HepG2 (cell line): ENCODE measurements around the gene RRAD. TPM values are rescaled to one million over a fixed set of nuclear protein-coding genes. Genes with fewer than 3 reads are reported as not detected.

ENCODE experiments used
- FOXP1 ChIP-seq, 2 experiments: fragments of 450-650 bp in 1 of 2; IDR thresholded peaks; 2 replicates each; pipeline ENCODE4 v1.6.1; 2017 to 2018; ENCODE audit warnings: antibody characterized with exemption in 1 of 2
- HNF1B ChIP-seq: sonication (generic); formaldehyde crosslinking; IDR thresholded peaks from 2 replicates; pipeline ENCODE4 v1.5.1; 2020; ENCODE audit warnings: mild to moderate bottlenecking, moderate library complexity, missing genetic modification reagents
- KAT8 ChIP-seq: IDR thresholded peaks from 2 replicates; pipeline ENCODE4 v1.6.1; 2016; ENCODE audit warnings: missing genetic modification reagents, missing compliant biosample characterization
- KDM5B ChIP-seq: sonication (generic); formaldehyde crosslinking; IDR thresholded peaks from 2 replicates; pipeline ENCODE4 v1.4.0; 2020; ENCODE audit warnings: missing genetic modification reagents, mild to moderate bottlenecking, borderline replicate concordance
- NFATC3 ChIP-seq: sonication (generic); formaldehyde crosslinking; IDR thresholded peaks from 2 replicates; pipeline ENCODE4 v1.5.1; 2020; ENCODE audit warnings: mild to moderate bottlenecking, missing genetic modification reagents
- RNF219 ChIP-seq: sonication (generic); formaldehyde crosslinking; IDR thresholded peaks from 2 replicates; pipeline ENCODE4 v1.5.0; 2020; ENCODE audit warnings: mild to moderate bottlenecking, missing genetic modification reagents
- SNAI1 ChIP-seq: sonication (generic); formaldehyde crosslinking; IDR thresholded peaks from 2 replicates; pipeline ENCODE4 v1.5.0; 2020; ENCODE audit warnings: mild to moderate bottlenecking, missing genetic modification reagents, borderline replicate concordance
- SRSF1 ChIP-seq: fragments of 200-400 bp; formaldehyde crosslinking; optimal IDR thresholded peaks from 2 replicates; pipeline ENCODE3; 2017; ENCODE audit warnings: mild to moderate bottlenecking, low read depth, low read length, moderate library complexity
- ZKSCAN5 ChIP-seq: sonication (generic); formaldehyde crosslinking; IDR thresholded peaks from 2 replicates; pipeline ENCODE4 v1.5.1; 2020; ENCODE audit warnings: mild to moderate bottlenecking, missing genetic modification reagents
- ZNF234 ChIP-seq: sonication (generic); formaldehyde crosslinking; conservative IDR thresholded peaks from 2 replicates; pipeline ENCODE4 v1.5.1; 2020; ENCODE audit warnings: mild to moderate bottlenecking, missing genetic modification reagents
- ZNF263 ChIP-seq: sonication (generic); formaldehyde crosslinking; IDR thresholded peaks from 2 replicates; pipeline ENCODE4 v1.4.0; 2020; ENCODE audit warnings: missing genetic modification reagents
- ZNF414 ChIP-seq: sonication (generic); formaldehyde crosslinking; IDR thresholded peaks from 2 replicates; pipeline ENCODE4 v1.5.0; 2020; ENCODE audit warnings: missing genetic modification reagents
- ZNF850 ChIP-seq: sonication (generic); formaldehyde crosslinking; conservative IDR thresholded peaks from 2 replicates; pipeline ENCODE4 v1.9.0; 2021; ENCODE audit warnings: mild to moderate bottlenecking, missing genetic modification reagents
- polyA plus RNA-seq, 8 experiments: library from polyadenylated mRNA; depleted of rRNA in 3 of 8; stranded (reverse) in 7 of 8; unstranded in 1 of 8; fragments of >200 nt; fragmentation: Illumina TruSeq in 4 of 8; extraction: Trizol in 4 of 8; gene quantifications; 2 replicates each; pipeline versions ENCODE4 v1.2.1 to v1.2.3, GENCODE V29; 2011 to 2016; ENCODE audit warnings: low read depth in 4 of 8, missing spikeins in 1 of 8, mixed read lengths in 1 of 8; ENCODE audit not compliant: insufficient read depth in 1 of 8
- total RNA-seq, 5 experiments: library from RNA; depleted of rRNA; stranded (reverse); fragments of >200 nt; fragmentation: Illumina TruSeq; extraction: Trizol; gene quantifications; 2 replicates each; pipeline ENCODE4 v1.2.3, GENCODE V29; 2016; ENCODE audit warnings: low read depth in 1 of 5
- TF ChIP-seq, protein P1 (sequence below), 2 experiments: fragments of 450-650 bp in 1 of 2; sonication (generic) in 1 of 2; formaldehyde crosslinking in 1 of 2; IDR thresholded peaks; 2 replicates each; pipeline versions ENCODE4 v1.6.1 to v1.8.0; 2016 to 2022; ENCODE audit warnings: antibody characterized with exemption in 1 of 2, mild to moderate bottlenecking in 1 of 2, missing genetic modification reagents in 1 of 2

RRAD gene
- total and polyA plus RNA-seq, 2 of the 13 experiments (the other 11 are each of a cell fraction or from before 2014, with no cell fraction given): 0.80 to 1.1 TPM

- TF ChIP-seq, protein P1, sequence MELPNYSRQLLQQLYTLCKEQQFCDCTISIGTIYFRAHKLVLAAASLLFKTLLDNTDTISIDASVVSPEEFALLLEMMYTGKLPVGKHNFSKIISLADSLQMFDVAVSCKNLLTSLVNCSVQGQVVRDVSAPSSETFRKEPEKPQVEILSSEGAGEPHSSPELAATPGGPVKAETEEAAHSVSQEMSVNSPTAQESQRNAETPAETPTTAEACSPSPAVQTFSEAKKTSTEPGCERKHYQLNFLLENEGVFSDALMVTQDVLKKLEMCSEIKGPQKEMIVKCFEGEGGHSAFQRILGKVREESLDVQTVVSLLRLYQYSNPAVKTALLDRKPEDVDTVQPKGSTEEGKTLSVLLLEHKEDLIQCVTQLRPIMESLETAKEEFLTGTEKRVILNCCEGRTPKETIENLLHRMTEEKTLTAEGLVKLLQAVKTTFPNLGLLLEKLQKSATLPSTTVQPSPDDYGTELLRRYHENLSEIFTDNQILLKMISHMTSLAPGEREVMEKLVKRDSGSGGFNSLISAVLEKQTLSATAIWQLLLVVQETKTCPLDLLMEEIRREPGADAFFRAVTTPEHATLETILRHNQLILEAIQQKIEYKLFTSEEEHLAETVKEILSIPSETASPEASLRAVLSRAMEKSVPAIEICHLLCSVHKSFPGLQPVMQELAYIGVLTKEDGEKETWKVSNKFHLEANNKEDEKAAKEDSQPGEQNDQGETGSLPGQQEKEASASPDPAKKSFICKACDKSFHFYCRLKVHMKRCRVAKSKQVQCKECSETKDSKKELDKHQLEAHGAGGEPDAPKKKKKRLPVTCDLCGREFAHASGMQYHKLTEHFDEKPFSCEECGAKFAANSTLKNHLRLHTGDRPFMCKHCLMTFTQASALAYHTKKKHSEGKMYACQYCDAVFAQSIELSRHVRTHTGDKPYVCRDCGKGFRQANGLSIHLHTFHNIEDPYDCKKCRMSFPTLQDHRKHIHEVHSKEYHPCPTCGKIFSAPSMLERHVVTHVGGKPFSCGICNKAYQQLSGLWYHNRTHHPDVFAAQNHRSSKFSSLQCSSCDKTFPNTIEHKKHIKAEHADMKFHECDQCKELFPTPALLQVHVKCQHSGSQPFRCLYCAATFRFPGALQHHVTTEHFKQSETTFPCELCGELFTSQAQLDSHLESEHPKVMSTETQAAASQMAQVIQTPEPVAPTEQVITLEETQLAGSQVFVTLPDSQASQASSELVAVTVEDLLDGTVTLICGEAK (IDR thresholded peaks at IDR 0.05): no peak
- TF ChIP-seq, protein P1 (CRISPR knock-in tag; IDR thresholded peaks at IDR 0.05): no peak; the same call in 1 of the 2 replicates
- TF ChIP-seq FOXP1 (IDR thresholded peaks at IDR 0.05) (no peak), FOXP1 (CRISPR knock-in tag; IDR thresholded peaks at IDR 0.05) (no peak), HNF1B (CRISPR knock-in tag) (no peak), KDM5B (no peak), SRSF1 (no peak), RNF219 (no peak), SNAI1 (CRISPR knock-in tag) (no peak), NFATC3 (CRISPR knock-in tag) (no peak), ZNF414 (no peak), ZNF234 (no peak), ZNF850 (CRISPR knock-in tag) (no peak), ZKSCAN5 (CRISPR knock-in tag) (no peak), KAT8 (CRISPR knock-in tag) (peak; percentile 23; the same call in 1 of the 2 replicates), ZNF263 (CRISPR knock-in tag) (no peak; the same call in 1 of the 2 replicates)
Observed at GRCh38 chr16:66947302-66948065, 22.1 kb upstream of the RRAD start (continued).
